Activated CD4-positive, alpha-beta T cell treated with anti-CD3 and anti-CD28 coated beads, Interleukin-2, amount 50 U/mL, for 16 hours (primary cell): ENCODE measurements around the gene OR6B1.

Experiments used
- DNase-seq: peaks from one replicate; pipeline ENCODE4 v3.0.0-alpha.2; 2020

OR6B1 gene

DNA sequence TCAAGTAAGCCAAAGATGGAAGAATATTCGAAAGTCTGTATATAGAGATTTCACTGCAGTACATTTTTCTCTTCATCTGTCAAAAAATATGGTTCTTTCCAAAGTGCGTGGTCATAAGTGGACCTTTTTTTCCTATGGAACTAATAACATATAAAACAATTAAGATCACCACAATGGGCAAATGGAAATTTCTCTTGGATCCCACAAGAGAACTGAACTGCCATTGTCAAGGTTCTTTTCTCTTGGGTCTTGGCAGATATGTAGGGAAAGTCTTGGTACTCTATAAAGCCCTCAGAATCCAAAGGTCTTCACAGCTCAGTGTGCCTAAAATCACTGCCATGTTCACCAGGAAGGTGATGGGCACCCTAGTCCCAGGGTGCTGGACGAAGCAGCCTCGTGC, at the start of gene OR6B1:
OR6B1 (plus strand) TSS at position 301 of the 400 bp plus-strand sequence. CDS start 3,677 bp downstream, outside the sequence.
- DNase-seq, result no peak

DNA sequence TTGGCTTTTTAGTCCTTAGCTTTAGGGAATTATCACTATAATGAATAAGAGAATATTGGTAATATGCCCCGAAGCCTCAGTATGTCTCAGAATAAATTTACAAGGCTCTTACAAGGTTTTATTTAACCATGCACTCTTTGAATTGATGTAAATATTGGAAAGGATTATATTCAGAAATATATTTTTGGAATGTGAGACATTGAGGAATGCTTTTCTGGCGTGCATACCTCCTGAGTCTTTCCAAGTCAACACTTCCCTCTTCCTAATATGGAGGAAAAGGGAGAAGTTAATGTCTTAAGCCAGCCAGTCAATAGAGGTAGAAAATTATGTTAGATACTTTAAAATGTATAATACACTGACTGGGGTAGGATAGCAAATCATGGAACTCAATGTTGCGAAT, 46.7 kb upstream of the OR6B1 start:
- no peak for DNase-seq

DNA sequence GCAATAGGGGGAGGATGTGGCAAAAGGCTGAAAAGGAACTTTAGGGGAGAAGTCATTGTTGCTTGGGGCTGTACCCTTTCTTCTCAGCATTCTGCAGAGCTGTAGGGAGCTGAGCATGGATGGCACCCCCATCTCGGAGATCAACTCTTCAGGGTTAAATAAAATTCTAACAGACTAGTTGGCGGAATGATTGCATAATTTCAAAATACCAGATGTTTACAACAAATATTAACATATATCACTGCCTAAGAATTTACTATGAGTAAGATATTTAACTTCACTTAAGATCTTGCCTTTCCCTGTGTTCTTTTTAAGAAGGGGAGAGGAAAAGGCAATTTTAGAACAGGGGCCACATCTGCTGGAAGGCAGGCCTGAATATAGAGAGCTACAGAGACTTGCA, 46.0 kb upstream of the OR6B1 start:
- DNase-seq, result no peak

DNA sequence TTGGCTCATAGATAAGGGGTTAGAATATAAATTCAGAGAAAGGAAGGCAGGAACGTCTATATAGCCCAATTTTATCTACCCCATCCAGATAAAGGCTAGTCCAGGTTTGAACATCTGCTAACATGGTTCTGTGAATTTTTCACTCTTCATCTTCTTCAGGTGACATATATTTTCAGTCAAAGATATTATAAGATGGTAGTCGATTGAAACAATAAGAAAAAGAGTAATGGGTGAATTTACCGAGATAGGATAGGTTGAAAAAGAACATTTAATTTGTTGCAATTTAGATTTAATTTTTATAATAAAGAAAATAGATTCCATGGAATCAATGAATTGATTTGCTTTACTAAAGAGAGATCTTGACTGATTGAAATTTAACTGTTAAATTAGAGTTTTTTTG, 45.6 kb upstream of the OR6B1 start, which contains the start of gene OR2F1:
OR2F1 (plus strand) TSS at position 301 of the 400 bp plus-strand sequence. CDS start 5,127 bp downstream, outside the sequence.
- no peak for DNase-seq

DNA sequence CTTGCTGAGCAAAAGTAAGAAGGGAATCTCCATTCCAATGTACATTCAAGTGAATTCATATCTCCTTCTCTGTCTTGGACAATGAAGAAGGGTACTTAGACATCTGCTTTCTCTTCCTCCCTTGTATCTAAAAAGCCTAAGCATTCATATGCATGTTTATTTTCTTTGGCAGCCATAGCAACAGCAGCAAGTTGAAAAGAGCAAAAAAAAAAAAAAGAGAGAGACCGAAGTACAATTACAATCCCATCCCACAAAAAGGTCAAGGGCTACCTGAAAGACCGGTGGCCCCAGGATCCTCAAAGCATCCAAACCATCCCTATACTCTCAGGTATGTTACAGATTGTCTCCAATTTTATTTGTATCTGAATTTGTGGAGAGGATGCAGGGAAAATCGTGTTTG, 41.3 kb upstream of the OR6B1 start:
- no peak for DNase-seq

DNA sequence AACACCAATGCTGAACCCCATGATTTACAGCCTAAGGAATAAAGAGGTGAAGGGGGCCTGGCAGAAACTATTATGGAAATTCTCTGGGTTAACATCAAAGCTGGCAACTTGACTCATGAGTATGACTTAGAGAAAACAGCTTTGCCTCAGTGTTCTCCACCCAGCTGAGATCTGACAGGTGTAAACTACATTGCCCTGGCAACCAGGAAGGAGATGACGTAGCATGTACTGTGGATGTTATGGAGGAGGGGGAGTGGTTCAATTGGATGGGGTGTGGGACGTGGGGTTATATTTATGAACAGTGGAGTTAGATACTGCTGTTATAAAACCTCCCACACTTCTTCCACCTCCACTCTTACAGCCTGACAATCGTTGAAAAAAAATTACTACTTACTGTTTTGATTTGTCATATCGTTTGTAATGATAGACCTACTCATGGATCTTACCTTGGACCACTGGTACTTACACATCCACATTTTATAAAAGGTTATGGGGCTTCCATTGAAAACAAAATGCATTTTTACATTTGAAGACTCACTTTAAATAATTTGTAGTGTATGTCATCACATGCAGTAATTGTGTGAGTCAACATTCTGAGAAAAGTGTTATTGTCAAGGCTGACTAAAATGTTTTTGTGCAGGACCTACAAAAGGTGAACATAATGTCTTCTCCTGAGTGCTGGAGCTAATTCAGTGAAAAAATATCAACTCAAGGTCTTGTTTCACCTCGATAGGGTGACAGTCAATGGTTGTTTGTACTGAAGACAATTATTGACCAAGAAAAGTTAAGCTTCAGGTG, 39.1 kb upstream of the OR6B1 start:
- DNase-seq, result no peak

DNA sequence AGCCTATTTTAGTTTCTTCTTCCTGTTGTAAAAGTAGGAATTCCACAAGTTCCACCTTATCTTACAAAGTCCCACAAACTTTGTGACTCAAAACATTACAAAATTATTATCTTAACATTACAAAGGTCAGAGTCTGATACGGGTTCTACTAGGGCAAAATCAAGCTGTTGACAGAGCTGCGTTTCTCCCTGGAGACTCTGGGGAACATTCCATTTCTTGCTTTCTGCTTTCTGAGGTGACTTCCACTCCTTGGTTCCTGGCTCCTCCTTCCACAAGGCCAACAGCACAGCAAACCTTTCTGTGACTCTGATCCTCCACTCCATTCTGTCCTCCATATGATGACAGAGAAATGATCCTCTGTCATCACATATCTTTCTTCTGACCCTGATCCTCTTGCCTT, 34.8 kb upstream of the OR6B1 start:
- no peak for DNase-seq

DNA sequence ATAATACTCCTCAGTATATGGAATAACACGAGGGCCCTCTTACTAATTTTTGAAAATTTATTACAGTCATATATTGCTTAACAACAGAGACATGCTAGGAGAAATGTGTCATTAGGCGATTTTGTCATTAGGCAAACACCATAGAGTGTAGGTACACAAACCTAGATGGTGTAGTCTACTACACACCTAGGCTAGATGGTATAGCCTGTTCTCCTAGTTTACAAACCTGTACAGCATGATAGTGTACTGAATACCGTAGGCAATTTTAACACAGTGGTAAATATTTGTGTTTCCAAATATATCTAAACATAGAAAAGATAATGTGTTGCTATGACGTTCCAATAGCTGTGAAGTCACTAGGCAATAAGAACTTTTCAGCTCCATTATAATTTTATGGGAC, 32.7 kb upstream of the OR6B1 start:
- no peak for DNase-seq

DNA sequence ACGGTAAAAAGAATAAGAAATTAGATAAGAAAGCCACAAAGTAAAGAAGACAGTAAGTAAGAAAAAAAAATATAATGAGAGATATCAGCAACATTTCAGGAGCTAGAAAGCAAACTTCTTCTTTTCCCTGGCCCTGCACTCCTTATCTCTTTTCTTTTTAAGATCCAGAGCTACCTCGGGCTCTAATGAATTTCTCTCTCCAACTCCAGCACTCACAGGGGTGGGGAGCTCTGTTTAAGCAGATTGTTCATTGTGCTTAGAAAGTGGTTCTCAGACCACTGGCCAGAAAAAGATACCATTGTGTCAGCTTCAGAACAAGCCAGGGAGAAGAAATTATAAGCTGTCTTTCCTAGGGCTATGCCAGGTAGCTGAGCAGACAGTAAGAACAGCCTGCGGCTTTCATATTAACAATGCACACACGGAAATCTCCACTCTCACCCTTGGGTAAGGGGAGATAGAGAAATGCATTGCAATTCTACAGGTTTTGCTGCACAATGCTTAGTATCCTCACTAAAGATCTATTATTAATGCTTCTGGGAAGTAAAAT, 26.2 kb upstream of the OR6B1 start:
- no peak for DNase-seq

DNA sequence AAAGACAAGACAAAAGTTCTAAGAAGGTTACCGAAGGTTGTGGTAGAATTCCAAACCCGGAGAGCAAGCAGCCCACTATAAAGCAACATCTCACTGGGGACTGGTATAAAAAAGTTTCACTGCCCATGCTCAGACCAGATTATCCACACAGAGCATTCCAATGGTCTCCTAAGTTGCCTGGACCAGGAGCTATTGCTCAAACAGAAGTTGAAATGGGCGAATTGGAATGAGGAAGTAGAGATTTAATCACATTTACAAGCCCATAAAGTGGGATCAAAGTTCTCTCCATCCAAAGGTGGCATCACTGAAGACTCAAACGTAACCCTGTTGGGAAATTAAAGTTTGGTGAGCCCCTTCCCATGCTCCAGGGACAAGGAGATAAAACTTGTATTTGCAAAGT, 25.7 kb upstream of the OR6B1 start:
- no peak for DNase-seq

DNA sequence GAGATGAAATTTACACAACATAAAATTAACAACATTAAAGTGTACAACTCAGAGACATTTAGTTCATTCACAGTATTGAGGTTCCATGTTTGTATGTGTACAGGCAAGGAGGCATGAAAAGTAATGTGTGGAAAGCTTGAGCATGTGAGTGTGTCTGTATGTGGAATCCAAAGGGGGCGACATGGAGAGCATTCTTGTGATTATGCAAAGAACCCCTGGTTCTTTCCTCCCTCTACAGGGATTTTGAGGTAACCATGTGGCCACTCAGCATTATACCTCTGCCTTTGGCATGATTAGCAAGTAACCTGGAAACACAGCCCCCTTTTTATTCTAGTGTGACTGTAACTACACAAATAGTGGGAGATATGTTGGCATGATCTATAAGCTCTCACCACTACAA, 24.5 kb upstream of the OR6B1 start:
- no peak for DNase-seq

DNA sequence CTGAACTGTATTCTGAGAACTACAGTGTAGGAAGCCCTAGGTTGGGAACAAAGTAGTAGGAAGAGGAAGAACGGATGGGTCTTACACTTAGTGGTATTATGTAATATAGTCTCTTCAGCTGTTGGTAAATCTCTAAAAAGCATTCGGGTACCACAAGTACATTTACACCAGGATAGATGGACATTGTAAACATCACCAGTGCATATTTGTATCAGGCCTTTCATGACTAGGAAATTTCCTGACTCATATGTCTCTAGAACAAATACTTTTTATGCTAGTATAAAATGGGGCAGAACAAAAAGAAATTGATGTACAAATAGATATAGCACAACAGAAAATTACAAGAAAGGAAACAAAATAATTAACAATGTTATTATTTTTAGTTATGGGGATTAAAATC, 21.5 kb upstream of the OR6B1 start:
- DNase-seq, result no peak

DNA sequence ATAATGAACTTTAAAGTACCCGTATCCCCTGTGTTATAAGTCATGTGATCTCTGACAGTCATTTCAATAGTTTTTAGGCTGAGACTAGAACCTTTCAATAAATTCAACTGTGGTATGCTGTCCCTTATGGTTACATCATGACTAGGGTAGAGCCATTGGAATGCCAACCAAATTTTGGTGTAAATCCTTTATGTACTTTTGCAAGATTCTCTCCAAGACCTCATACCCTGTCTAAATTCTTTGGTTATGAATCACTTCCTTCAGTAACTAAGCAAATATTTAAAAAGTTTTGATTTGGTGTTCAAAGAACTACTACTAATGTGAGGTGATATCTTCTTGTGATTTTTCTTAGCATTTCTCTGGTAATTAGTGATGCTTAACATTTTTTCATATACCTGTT, 20.8 kb upstream of the OR6B1 start:
- no peak for DNase-seq

DNA sequence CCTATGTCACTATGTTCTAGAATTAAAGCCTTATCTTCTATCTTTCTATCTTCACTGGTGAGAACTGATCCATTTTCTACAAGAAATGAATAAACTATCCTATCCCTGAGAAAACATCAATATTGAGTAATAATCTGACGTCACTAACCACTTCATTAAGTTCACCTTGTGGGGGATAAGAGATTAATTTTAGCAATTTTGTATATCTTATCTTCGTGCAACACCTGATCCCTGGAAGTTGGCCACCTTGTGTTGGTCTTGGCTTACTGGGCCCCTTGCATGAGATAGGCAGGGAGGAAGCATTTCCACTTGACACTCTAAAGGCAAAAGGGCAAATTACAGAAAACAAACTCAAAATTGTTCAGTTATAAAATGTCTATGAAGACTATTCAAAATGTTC, 20.1 kb upstream of the OR6B1 start:
- no peak for DNase-seq

DNA sequence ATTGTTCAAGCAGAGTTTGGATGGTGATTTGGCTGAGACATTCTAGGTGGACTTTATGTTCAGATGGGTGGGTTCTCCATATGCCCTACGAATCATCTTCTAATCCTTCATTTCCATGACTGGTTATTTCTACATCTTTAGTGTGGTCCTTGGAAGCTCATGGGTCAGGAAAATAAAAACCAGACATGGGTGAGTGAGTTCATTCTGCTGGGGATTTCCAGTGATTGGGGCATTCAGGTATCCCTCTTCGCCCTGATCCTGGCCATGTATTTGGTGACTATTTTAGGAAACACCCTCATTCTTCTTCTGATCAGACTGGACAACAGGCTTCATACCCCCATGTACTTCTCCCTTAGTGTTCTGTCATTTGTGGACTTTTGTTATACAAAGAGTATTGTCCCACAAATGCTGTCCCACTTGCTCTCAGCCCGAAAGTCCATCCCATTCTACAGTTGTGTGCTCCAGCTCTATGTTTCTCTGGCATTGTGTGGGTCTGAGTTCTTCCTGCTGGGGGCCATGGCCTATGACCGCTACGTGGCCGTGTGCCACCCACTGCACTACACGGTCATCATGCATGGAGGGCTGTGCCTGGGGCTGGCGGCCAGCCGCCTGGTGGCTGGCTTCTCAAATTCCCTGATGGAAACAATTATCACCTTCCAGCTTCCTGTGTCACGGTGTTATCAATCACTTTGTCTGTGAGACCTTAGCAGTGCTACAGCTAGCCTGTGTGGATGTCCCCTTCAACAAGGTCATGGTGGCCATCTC, 19.2 kb upstream of the OR6B1 start:
- DNase-seq, result no peak

DNA sequence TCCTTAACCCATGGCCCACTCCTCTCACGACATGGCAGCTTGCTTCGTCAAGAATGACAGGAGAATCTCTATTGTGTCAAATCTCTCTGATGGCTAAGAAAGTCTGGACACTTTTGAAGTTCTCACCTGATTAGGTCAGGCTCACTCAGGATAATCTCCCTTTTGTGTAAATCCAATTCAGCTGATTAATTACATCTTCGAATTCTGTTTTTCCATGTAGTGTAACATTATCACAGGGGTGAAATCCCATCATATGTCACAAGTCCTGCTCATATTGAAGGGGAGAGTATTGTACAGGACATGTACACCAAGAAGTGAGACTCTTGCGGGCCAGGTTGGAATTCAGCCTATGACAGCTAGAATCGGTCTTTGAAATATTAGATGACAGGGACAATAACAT, 16.2 kb upstream of the OR6B1 start:
- no peak for DNase-seq

DNA sequence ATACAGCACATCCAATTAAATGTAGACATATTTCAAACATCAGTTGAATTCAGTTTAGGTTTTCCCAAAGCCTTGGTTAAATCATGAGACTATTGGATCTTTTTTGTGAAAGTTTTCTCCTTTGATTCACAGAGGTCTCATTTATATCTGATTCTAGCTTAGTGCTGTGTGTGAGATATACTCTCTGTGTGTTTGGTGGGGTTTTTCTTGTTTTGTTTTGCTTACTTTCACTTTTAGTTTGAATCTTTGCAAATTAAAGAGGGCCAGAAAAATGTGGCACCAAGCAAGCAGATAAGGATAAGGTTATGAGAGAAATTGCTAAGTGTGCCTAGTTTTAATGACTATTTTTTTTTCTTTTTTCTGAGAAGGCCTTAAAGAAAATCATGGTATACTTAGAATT, 12.6 kb upstream of the OR6B1 start:
- no peak for DNase-seq

DNA sequence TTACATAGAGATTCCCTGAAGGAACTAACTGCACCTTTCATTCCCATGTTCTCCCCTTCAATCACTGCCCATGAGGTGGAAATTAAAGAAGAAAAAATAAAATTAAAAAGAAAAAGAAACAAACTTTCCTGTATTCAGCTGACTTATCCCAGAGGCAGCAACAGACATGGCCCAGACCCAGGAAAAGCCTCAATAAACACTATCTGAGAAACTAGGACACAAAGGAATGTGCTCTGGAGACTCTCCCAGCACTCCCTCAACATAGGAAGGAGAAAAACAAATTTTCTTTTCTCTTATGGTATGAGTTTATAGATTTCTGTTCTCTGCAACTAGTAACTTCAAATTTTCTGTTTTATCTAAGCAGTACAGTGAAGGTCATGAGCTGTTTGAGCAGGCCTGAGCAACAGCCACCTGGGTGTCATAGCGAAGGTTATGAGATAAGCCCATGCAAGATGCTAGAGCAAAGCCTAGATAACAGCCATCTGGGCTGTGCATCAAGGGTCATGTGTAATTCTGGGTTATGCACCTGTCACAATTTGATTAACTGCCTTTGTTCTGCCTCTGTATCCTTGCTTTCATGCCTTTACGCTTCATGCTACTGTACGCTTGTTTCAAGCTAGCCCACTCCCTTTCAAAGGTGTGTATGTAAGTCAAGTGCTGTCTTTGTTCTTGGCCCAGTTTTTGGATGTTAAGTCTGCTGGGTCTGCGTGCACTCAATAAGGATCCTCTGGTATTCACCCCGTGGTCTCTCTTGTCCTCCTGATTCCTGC, 11.0 kb upstream of the OR6B1 start:
- no peak for DNase-seq

DNA sequence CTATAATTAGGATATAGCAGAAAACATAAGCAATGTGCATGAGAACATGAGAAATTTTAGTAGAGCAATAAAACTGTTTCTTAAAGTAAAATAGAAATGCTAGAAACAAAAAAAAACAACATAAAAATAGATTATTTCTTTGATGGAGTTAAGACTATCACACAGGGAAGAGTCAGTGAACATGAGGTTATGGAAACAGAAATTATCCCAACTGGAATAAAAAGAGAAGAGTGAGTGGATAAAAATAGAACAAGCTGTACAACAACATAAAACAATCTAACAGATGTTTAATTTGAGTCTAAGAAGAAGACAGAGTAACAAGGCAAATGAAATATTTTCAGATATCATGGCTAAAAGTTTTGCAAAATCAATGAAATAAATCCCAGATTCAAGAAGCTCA, 7.5 kb upstream of the OR6B1 start:
- DNase-seq, result no peak

DNA sequence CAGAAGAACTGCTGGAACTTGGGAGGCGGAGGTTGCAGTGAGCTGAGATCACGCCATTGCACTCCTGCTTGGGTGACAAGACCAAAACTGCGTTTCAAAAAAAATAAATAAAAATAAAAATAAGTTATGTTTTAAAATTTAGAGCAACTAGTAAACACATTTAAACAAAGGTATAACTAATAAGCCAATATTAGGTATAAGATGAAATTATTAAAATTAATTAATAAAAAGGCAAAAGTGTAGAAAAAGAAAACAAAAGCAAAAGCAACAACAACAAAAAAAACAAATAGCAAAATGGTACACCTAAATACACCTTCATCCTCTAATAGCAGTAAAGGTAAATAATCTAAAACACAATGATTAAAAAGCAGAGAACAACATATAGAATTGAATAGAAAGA, 6.2 kb upstream of the OR6B1 start:
- DNase-seq, result no peak

DNA sequence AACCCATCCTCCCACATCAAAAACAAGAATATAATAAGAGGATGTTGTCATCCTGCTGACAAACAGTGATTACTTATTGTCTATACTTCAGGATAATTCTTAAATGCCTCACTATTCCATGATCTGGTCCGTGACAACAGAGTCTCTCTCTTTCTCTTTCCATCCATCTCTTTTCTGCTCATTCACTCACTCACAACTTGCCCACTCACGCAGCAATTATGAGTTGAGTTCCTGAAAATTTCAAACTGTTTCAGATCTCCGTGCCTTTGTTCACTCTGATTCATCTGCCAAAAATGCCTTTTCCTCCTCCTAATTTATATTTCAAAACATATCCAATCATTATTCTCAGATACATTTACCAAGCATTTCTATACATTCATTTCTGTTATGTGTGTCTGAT, 1.4 kb downstream of the OR6B1 start:
- no peak for DNase-seq

DNA sequence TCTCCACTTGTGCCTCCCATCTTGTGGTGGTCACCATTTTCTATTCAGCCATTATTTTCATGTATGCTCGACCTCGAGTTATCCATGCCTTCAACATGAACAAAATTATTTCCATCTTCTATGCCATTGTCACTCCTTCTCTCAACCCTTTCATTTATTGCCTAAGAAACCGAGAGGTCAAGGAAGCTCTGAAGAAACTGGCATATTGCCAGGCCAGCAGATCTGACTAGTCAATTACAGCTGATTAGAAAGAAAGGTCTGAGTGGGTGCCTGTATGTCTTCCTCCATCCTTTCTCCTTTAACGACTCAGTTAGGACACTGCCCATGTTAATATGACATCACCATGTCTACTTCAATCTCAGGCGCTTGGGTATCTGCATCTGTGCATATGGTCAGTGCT, 4.6 kb downstream of the OR6B1 start:
- DNase-seq, result no peak

DNA sequence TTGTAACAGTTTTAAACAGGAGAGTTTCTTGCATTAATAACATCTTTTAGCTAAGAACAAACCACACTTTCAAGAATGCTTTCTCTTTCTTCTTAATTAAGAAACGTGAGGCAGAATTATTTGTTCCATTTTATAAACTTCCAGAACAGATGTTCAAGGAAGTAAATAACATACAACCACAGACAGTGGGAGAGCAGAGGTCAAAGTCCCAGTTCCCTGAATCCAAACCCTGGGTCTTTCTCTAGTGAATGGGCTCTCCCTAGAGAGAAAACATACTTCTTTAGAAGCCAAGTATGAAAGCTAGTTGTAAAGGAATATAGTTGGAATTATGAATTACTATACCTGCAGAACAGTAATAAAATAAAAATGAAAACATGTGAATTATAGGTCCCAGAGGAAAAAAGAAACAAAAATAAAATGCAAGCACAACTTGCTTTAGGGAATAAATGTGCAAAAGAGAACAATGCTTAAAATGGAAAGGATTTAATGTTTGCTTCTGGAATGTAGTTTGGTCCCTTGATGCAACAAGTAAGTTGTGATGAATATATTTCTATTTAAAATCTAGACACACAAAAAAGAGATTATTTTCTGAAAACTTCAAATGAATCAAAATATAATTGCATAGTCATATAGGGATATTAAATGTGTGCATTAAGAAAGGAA, 6.0 kb downstream of the OR6B1 start:
- no peak for DNase-seq
